Activated naive CD4-positive, alpha-beta T cell treated with anti-CD3 and anti-CD28 coated beads, Interleukin-2, amount 50 U/mL, for 24 hours (primary cell): ENCODE measurements around the gene CCDC51.
"Not testable (repeated sequence)": the region's sequence is repeated elsewhere in the genome, so short reads cannot be mapped to it uniquely, and the experiment has no call there.

ENCODE experiments used
- H3K27ac Mint-ChIP-seq: one replicate; pipeline ENCODE4 v1.8.0; 2021; ENCODE audit warnings: mild to moderate bottlenecking, mixed read lengths
- H3K27me3 Mint-ChIP-seq: one replicate; pipeline ENCODE4 v1.8.0; 2021; ENCODE audit warnings: mixed read lengths
- H3K36me3 Mint-ChIP-seq: one replicate; pipeline ENCODE4 v1.8.0; 2021; ENCODE audit warnings: mixed read lengths
- H3K4me1 Mint-ChIP-seq: one replicate; pipeline ENCODE4 v1.8.0; 2021; ENCODE audit warnings: mixed read lengths
- H3K4me3 Mint-ChIP-seq: one replicate; pipeline ENCODE4 v1.8.0; 2021; ENCODE audit warnings: mild to moderate bottlenecking, mixed read lengths
- H3K9me3 Mint-ChIP-seq: one replicate; pipeline ENCODE4 v1.8.0; 2021; ENCODE audit warnings: mixed read lengths

The CCDC51 gene

DNA sequence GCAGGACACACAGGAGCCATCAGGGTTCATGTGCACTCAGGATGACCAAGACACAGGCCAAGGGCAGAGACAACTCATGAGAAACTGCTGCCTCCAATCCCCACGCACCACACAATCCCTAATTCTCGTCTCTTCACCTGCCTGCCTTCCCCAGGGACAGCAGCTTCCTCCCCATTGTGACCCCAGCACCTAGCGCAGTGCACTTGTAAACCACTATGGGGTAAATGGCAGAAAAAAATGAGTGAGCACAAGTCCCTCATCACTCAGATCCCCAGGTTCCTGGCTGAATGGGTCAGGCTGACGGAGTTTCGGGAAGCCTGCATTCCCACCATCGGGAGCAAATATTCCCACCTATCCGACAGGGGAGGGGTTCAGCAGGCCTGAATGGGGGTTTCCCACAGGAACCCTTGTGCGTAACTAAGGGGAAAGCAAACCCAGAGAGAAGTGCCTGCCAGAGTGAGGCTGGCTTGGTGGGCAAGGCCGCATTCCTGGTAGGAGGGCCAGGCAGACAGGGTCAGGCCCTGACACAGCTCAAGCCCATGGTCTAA, 28.8 kb downstream of the CCDC51 start:
- Mint-ChIP-seq H3K9me3 (no peaks in the 10 kb centered on the region), H3K27ac (no peak overlapping the region), H3K4me1 (no peaks in the 10 kb centered on the region), H3K27me3 (no peaks in the 10 kb centered on the region), H3K36me3 (no peaks in the 10 kb centered on the region), H3K4me3 (no peak overlapping the region)

DNA sequence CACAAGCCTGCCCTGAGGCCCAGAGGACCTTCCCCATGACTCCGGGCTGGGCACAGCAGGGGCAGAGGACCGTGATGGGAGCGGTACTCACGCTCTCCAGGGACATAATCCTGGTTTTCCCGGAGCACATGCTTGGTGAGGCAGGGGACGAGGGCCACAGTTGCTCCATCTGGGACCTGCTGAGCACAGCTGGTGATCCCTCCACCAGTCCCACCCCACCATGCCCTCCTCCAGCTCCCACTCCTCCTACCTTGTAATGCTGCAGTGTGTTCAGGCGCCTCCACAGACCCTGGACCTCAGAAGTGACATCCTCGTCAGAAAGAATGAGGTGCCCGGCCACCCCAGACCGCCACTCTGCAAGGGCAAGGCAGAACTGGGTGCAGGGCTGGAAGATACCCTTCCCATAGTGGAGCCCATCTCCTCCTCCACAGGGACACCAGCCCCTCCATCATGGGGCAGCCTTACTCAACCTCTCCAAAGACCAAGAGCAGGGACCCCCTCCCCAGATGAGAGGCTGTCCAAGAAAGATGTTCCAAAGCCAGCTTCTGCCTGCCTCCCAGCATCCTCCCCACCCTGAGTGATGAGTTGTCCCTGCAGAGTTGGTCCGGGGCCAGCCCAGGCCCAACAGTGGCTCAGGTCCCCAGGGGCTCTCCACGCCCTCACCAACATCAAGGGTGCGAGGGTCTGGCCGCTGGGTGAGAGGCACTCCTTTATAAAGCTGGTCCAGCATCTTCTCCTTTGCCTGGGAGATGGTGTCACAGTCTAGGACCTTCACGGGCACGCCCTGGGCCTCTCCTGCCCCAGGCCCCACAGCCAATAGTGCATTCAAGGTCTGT, 29.5 kb downstream of the CCDC51 start:
- H3K4me3 Mint-ChIP-seq = no peak overlapping the region
- H3K27me3 Mint-ChIP-seq = no peaks in the 10 kb centered on the region
- no peaks in the 10 kb centered on the region for H3K9me3 Mint-ChIP-seq

DNA sequence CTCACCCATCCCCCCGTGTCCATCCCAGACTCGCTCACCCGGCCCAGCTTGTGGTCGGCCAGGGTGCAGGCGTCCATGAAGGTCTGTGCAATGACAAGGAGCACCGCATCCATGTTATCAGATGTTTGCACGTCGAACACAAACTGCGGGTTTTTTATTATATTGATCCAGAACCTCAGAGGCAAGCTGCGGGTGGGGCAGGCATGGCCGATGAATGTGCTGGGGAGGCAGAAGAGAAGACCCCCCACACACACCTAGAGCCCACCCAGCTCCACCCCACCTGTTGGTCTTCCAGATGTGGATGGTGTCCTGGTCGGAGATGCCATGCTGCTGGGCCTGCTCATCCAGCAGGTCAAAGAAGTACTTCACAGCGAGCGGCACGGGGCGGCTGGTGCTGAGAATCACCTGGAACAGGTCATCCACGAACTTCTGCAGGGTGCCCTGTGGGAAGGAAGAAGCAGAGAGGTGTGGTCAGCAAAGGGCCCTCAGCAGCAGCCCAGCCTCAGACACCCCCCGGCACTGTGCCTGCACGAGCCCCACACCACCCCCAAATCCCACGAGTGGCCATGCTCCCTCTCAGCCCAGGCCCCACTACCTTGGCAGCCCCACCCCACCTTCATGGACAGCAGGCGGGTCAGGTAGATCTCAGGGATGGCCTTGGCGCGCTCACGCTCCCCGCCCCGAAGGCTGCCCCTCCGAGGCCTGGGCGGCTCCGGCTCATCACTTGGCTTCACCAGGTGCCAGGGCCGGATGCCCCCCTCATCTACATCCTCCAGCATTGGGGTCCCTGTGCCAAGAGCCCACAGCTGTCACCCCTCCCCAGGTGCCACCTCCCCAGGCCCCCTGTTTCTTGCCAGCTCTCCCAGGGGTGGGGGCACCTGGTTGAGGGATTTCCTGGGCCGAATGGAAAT, 30.4 kb downstream of the CCDC51 start:
- Mint-ChIP-seq H3K36me3 (no peaks in the 10 kb centered on the region), H3K4me1 (no peaks in the 10 kb centered on the region), H3K9me3 (no peaks in the 10 kb centered on the region), H3K4me3 (no peak overlapping the region), H3K27ac (peak overlapping the region; percentile 41), H3K27me3 (no peaks in the 10 kb centered on the region)

More for the DNA sequence above, 29.5 kb downstream of the CCDC51 start:
- Mint-ChIP-seq H3K4me1 (no peaks in the 10 kb centered on the region), H3K36me3 (no peaks in the 10 kb centered on the region), H3K27ac (no peak overlapping the region)

DNA sequence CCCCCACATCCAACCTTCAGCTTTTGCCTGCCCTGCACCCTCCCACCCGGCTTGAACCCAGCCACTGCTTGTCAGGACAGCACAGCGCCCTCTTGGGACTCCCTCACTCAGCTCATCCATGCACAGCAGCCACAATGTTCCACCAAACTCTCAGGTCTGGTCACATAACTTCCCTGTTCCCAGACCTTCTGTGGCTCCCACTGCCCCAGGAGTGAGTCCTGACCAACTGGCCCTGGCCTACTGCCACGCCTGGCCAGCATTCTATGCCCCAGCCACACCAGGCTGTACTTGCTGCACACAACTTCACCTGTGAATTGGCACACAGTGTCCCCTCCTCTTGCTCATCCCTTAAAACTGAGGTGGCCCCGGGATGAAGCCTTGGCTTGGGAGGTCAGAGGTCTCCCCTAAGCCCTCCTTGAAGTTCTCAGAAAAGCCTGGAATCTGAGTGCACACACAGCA, 31.1 kb downstream of the CCDC51 start:
- Mint-ChIP-seq H3K4me3 (no peak overlapping the region), H3K27me3 (no peaks in the 10 kb centered on the region), H3K36me3 (no peaks in the 10 kb centered on the region), H3K27ac (no peak overlapping the region), H3K9me3 (no peaks in the 10 kb centered on the region), H3K4me1 (no peaks in the 10 kb centered on the region)

DNA sequence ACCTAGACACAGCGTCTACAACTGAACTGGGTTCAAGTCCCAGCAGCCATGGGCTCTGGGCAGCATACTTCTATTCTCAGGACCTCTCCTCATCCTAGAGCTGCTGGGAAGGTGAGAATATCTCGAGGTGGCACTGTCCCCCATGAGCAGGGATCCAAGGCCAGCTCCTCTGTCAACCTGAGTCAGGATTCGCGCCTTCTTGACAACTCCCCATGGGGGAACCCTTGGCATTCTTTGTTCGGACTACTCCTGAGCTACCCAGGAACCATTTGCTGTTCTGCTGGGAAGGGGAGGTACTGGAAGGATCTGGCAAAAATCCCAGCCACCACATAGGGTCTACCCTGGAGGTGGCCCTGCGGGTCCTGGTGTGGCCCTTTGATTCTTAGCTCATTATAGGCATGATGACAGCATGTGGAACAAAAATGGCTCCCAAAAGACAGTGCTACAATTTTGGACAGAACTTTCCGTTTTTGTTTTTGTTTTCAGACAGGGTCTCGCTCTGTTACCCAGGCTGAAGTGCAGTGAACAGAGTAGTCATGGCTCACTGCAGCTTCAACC, 32.3 kb downstream of the CCDC51 start:
- H3K27me3 Mint-ChIP-seq = no peaks in the 10 kb centered on the region
- H3K36me3 Mint-ChIP-seq = no peaks in the 10 kb centered on the region
- no peaks in the 10 kb centered on the region for H3K4me1 Mint-ChIP-seq
- no peak overlapping the region for H3K27ac Mint-ChIP-seq
- H3K9me3 Mint-ChIP-seq = no peaks in the 10 kb centered on the region
- no peak overlapping the region for H3K4me3 Mint-ChIP-seq

DNA sequence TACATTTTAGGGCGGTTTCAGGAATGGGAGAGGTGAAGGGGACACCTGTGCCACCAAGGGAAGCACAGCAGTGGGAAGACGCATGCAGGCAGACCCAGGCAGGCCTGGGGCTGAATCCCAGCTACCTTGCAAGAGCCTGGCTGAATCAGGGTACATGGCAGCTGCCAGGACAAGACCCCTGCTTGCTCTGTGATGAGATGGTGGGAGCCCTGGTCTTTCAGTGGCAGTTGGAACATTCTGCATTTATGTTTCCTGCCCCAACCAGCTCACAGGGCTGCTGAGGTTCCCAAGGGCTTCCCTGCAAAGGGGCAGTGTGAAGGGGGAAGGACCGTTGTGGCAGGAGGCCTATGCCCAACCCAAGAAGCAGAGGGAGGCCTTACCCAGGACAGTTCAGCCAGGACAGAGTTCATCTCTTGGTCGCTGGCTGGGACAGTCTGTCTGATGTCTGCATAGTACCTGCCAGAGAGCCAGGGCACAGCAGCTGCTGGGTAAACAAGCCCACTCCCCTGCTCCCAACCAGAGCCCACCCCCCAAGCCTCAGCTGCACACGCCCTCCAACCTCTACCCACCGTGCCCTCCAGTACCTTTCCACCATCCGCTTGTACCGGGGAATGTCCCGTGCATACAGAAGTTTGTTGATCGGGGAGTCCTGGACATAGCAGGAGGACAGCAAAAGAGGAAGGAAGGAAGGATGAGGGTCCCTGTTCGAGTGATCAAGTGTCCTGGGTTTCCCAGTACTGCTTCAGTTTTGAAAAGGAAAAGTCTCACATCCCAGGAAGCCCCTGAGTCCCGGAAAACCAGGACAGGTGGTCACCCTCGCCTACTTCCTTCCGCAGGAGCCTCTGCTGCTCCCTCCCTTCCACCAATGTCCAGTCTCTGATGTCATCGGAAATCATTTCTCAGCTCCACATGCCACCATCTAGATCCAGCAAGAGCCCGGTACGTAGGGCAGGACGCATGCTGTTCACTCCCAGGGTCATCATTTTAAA, 33.2 kb downstream of the CCDC51 start:
- H3K27ac Mint-ChIP-seq = no peak overlapping the region
- no peaks in the 10 kb centered on the region for H3K9me3 Mint-ChIP-seq
- H3K27me3 Mint-ChIP-seq = no peaks in the 10 kb centered on the region
- H3K36me3 Mint-ChIP-seq = no peaks in the 10 kb centered on the region
- no peak overlapping the region for H3K4me3 Mint-ChIP-seq
- no peaks in the 10 kb centered on the region for H3K4me1 Mint-ChIP-seq

DNA sequence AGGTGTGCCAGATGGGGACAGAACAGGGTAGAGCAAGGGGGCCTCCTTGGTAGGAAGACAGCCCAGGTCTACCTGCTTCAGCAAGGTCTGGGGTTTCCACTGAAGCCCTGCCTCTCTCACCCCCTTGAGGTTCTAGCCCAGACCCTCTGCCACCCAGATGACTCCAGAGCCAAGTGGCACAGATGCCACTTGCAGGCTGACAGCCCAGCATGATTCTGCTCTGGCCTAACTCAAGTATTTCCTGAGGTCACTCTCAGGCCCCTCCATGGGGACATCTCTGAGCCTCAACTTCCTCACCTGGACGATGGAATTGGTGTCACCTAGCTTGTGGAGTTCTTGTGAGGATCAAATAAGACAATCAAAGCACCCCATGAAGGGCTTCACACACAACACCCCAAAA, 33.9 kb downstream of the CCDC51 start:
- H3K27ac Mint-ChIP-seq = no peak overlapping the region

DNA sequence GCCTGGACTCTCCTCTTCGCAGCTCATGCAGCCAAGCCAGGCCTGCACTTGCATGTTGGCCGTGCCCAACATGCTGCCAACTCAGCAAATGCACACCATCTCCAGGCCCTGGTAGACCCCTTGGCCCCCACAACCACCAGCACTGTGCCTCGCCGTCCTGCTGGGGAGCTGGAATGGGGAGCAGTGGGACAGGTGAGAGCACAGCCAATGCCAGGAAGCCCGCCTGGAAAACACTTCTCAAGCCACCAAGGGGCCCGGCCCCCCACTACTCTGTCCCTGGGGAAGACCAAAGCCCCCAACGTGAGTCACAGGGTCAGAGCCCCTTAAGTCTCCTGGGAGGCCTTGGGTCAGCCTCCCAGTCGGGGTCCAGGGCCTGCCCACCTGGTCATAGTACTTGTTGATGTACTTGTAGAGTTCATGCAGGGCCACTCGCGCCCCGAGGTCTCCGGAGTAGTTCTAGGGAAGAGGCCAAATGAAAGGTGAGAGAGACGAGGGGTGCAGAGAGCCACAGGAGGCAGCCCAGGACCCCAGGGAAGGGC, 34.5 kb downstream of the CCDC51 start:
- Mint-ChIP-seq H3K27me3 (no peaks in the 10 kb centered on the region), H3K4me1 (peaks cover 3% of the 10 kb centered on the region), H3K36me3 (no peaks in the 10 kb centered on the region), H3K9me3 (no peaks in the 10 kb centered on the region), H3K4me3 (no peak overlapping the region), H3K27ac (no peak overlapping the region)

More for the DNA sequence above, 33.9 kb downstream of the CCDC51 start:
- Mint-ChIP-seq H3K27me3 (no peaks in the 10 kb centered on the region), H3K36me3 (no peaks in the 10 kb centered on the region), H3K4me3 (no peak overlapping the region), H3K9me3 (no peaks in the 10 kb centered on the region), H3K4me1 (peaks cover 1% of the 10 kb centered on the region)

DNA sequence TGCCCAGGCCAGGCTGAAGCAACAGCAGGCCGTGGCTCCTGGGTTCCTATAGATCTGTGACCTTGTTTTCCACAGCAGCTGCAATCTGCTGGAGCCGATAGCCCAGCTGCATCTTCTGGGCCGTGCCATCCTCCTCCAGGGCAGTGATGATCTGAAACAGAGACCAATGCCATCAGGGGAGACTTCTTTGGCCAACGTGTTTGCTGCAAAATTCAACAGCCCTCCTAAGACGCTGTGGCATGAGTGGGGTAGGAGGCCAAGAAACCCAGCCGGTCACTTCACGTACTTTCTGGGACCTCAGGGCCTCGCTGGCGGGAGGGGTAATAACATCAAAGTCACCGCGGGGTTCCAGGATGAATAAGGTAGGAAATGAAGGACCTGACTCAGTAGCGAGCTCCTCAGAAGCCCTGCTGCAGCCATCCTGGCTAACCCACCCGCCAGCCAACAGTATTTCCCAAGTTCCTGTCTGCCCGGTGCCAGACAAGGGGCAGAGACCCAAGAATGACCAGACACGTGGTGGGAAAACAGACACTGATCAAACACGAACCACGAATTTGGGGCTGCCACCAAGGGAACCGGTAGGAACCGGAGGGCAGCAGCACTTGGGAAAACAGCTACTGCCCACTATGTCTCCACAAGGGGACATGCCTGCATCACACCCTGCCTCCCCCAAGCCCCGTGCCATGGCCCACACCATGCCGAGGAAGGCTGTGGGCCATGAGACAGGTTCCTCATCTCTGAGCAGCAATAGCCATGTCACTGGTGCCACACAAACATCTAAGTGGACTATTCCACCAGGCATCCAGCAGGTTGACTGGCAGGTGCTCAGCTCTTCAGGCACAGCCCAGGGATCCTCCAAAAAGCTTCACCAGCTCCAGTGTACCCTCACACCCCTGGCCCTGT, 35.2 kb downstream of the CCDC51 start:
- Mint-ChIP-seq H3K27me3 (no peaks in the 10 kb centered on the region), H3K27ac (no peak overlapping the region), H3K4me3 (no peak overlapping the region), H3K4me1 (peaks cover 3% of the 10 kb centered on the region), H3K9me3 (no peaks in the 10 kb centered on the region), H3K36me3 (no peaks in the 10 kb centered on the region)

DNA sequence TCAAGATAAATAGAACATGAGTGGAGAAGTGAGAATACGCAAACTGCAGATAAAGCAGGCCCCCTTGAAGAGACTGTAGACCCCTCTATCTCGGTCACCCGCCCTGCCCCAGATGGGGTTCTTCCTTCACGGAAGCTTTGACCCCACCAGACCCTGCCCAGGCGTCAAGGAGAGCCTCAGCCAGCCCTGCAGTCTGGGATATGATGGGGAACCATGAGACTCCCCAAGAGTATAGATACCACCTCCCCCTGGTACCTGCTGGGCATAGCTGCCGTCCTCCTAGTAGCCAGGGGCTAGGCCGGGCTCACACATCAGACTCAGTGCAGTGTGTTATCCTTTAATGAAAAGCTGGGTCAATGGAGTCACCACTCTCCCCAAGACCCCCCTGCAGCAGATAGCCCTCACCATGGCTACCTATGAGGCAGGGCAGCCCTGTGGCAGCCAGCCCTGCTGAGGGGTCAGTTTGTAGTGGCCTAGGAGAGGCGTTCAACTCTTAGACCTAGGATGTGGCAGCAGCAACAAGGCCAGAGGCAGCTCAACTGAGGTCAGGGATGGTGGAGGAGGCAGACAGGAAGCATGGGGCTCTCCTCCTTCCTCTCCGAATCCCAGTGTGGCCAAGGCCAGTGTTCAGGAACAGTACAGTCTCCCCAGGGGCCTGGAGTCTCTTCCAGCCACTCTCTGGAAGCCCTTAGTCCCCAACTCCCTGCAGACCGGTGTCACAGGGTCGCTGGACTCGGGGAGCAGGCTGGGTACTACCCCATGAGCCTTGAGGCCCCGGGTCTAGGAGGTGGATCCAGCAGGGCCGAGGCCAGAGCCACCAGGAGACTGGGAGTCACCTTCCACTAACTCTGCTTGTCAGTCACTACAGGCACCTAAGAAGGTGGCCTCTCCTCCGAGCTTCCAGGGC, 36.1 kb downstream of the CCDC51 start:
- Mint-ChIP-seq H3K9me3 (no peaks in the 10 kb centered on the region), H3K27me3 (no peaks in the 10 kb centered on the region), H3K4me1 (peaks cover 3% of the 10 kb centered on the region), H3K36me3 (no peaks in the 10 kb centered on the region), H3K27ac (no peak overlapping the region), H3K4me3 (no peak overlapping the region)

DNA sequence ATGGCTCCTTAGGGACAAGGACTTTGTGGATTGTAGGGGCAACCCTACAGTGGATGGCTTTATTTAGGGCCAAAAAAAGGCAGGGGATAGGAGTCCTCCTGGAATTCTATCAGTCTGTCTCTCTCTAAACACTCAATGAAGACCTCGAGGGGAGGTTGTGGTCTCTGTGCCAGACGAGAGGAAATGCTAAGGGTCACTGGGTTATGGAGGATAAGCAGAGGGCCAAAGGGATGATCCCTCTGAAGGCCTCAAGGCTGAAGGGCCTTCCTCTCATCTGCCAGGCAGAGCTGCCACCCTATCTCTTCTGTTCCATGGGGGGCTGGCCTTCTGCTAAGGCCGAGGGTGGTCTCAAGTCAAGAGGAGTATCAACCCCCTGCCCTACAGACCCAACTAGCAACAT, 37.0 kb downstream of the CCDC51 start:
- no peaks in the 10 kb centered on the region for H3K36me3 Mint-ChIP-seq
- H3K4me3 Mint-ChIP-seq = no peak overlapping the region
- no peaks in the 10 kb centered on the region for H3K27me3 Mint-ChIP-seq
- no peaks in the 10 kb centered on the region for H3K9me3 Mint-ChIP-seq
- H3K4me1 Mint-ChIP-seq = peaks cover 3% of the 10 kb centered on the region
- no peak overlapping the region for H3K27ac Mint-ChIP-seq

DNA sequence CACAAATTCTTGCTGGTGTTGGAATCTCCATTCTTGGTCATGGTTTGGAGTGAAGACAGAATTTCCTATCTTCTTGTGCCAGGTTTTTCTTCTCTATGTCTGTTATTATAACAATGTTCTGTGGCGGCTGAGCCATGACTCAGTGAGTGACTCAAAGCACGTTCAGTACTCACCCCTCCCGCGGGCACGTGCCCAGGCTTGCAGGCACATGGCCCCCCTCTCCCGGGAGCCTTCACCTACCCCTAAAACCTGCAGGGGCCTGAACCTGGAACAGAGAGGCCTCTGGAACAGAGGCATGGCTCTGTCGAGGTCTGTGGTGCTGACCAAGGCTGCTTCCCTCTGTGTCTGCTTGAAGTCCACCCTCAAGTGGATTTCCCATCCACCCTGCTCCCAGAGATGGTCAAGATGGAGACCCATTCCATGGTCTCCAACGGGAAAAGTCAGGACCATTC, 37.6 kb downstream of the CCDC51 start:
- H3K4me3 Mint-ChIP-seq = no peak overlapping the region
- H3K9me3 Mint-ChIP-seq = no peaks in the 10 kb centered on the region
- H3K36me3 Mint-ChIP-seq = no peaks in the 10 kb centered on the region
- no peak overlapping the region for H3K27ac Mint-ChIP-seq
- no peaks in the 10 kb centered on the region for H3K27me3 Mint-ChIP-seq
- H3K4me1 Mint-ChIP-seq = peaks cover 3% of the 10 kb centered on the region

DNA sequence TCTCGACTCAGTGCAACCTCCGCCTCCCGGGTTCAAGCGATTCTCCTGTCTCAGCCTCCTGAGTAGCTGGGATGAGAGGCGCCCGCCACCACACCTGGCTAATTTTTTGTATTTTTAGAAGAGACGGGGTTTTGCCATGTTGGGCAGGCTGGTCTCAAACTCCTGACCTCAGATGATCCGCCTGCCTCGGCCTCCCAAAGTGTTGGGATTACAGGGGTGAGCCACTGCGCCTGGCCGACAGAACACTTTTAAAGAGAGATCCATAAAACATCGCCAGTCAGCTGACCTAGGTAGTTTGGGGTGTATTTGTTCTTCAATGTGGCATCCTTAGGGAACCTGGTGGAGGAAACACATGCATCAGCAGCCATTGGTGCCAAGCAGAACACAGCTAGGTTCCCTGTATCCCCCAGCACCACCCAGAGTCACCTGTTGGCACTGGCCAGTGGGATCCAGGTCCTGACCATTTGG, 38.5 kb downstream of the CCDC51 start:
- H3K4me1 Mint-ChIP-seq, H3K4me3 Mint-ChIP-seq, H3K9me3 Mint-ChIP-seq, H3K36me3 Mint-ChIP-seq, H3K27ac Mint-ChIP-seq, H3K27me3 Mint-ChIP-seq: not testable (repeated sequence)
